ENCODE data around the gene KLHDC4. TPM values are rescaled to one million over a fixed set of nuclear protein-coding genes. Genes with fewer than 3 reads are reported as not detected.

The KLHDC4 gene
- total RNA-seq, 1 donor from 2014 or later, result 43.4 TPM

GRCh38 chr16:87687126-87687910, 78.5 kb downstream of the KLHDC4 start:
- no peak overlapping the region for H3K4me3 Mint-ChIP-seq (ENCODE audit: unreplicated experiment)
- no peaks in the 10 kb centered on the region for H3K36me3 Mint-ChIP-seq (ENCODE audit: low read depth, unreplicated experiment)
- no peak for DNase-seq (ENCODE audit: low spot score)
- no peak for TF ChIP-seq CTCF (IDR thresholded peaks at IDR 0.05; ENCODE audit: unreplicated experiment)
- H3K9me3 Mint-ChIP-seq (ENCODE audit: unreplicated experiment), result no peaks in the 10 kb centered on the region
- no peaks in the 10 kb centered on the region for H3K4me1 Mint-ChIP-seq (ENCODE audit: unreplicated experiment)
- H3K27me3 Mint-ChIP-seq (ENCODE audit: unreplicated experiment), result peaks cover 10% of the 10 kb centered on the region
- H3K27ac Mint-ChIP-seq (ENCODE audit: unreplicated experiment), result no peak overlapping the region

- no peaks in the 10 kb centered on the region for H3K9me3 Mint-ChIP-seq (ENCODE audit: unreplicated experiment)
- peaks cover 10% of the 10 kb centered on the region for H3K27me3 Mint-ChIP-seq (ENCODE audit: unreplicated experiment)
- H3K4me3 Mint-ChIP-seq (ENCODE audit: unreplicated experiment), result no peak overlapping the region
- no peak overlapping the region for H3K27ac Mint-ChIP-seq (ENCODE audit: unreplicated experiment)
- TF ChIP-seq CTCF (IDR thresholded peaks at IDR 0.05; ENCODE audit: unreplicated experiment), result no peak
- no peak for DNase-seq (ENCODE audit: low spot score)
- H3K4me1 Mint-ChIP-seq (ENCODE audit: unreplicated experiment), result no peaks in the 10 kb centered on the region
- H3K36me3 Mint-ChIP-seq (ENCODE audit: low read depth, unreplicated experiment), result no peaks in the 10 kb centered on the region
Observed at GRCh38 chr16:87686697-87687096, 79.1 kb downstream of the KLHDC4 start.

GRCh38 chr16:87685766-87686165, 80.0 kb downstream of the KLHDC4 start:
- Mint-ChIP-seq H3K9me3 (ENCODE audit: unreplicated experiment) (no peaks in the 10 kb centered on the region), H3K27ac (ENCODE audit: unreplicated experiment) (no peak overlapping the region), H3K36me3 (ENCODE audit: low read depth, unreplicated experiment) (no peaks in the 10 kb centered on the region), H3K4me3 (ENCODE audit: unreplicated experiment) (no peak overlapping the region), H3K4me1 (ENCODE audit: unreplicated experiment) (peaks cover under 1% of the 10 kb centered on the region), H3K27me3 (ENCODE audit: unreplicated experiment) (peaks cover 16% of the 10 kb centered on the region)
- no peak for DNase-seq (ENCODE audit: low spot score)
- TF ChIP-seq CTCF (IDR thresholded peaks at IDR 0.05; ENCODE audit: unreplicated experiment), result no peak

- Mint-ChIP-seq H3K9me3 (ENCODE audit: unreplicated experiment) (no peaks in the 10 kb centered on the region), H3K27ac (ENCODE audit: unreplicated experiment) (no peak overlapping the region), H3K4me3 (ENCODE audit: unreplicated experiment) (no peak overlapping the region), H3K36me3 (ENCODE audit: low read depth, unreplicated experiment) (no peaks in the 10 kb centered on the region), H3K4me1 (ENCODE audit: unreplicated experiment) (peaks cover 3% of the 10 kb centered on the region), H3K27me3 (ENCODE audit: unreplicated experiment) (peaks cover 17% of the 10 kb centered on the region)
- DNase-seq (ENCODE audit: low spot score), result no peak
- TF ChIP-seq CTCF (IDR thresholded peaks at IDR 0.05; ENCODE audit: unreplicated experiment), result no peak
Observed at GRCh38 chr16:87685405-87685755, 80.4 kb downstream of the KLHDC4 start.

- TF ChIP-seq CTCF (IDR thresholded peaks at IDR 0.05; ENCODE audit: unreplicated experiment), result no peak
- no peak overlapping the region for H3K27ac Mint-ChIP-seq (ENCODE audit: unreplicated experiment)
- H3K36me3 Mint-ChIP-seq (ENCODE audit: low read depth, unreplicated experiment), result no peaks in the 10 kb centered on the region
- peaks cover 17% of the 10 kb centered on the region for H3K27me3 Mint-ChIP-seq (ENCODE audit: unreplicated experiment)
- no peak for DNase-seq (ENCODE audit: low spot score)
- peaks cover 3% of the 10 kb centered on the region for H3K4me1 Mint-ChIP-seq (ENCODE audit: unreplicated experiment)
- no peak overlapping the region for H3K4me3 Mint-ChIP-seq (ENCODE audit: unreplicated experiment)
- H3K9me3 Mint-ChIP-seq (ENCODE audit: unreplicated experiment), result no peaks in the 10 kb centered on the region
Observed at GRCh38 chr16:87684711-87685404, 80.9 kb downstream of the KLHDC4 start.
